Prostate gland (tissue), 2 donors: Measurements from ENCODE around the gene RAB15.

Experiments
- CTCF ChIP-seq, 4 experiments: fragments of 200-600 bp in 2 of 4; fragments of 450-650 bp in 2 of 4; sonication (generic) in 2 of 4; IDR thresholded peaks; 1 replicate in 3 of 4; 2 replicates in 1 of 4; pipeline ENCODE4 v1.5.1; 2016 to 2019; ENCODE audit warnings: antibody characterized with exemption in 4 of 4, mild to moderate bottlenecking in 2 of 4, moderate library complexity in 2 of 4
- POLR2A ChIP-seq: fragments of 450-650 bp; IDR thresholded peaks from one replicate; pipeline ENCODE4 v1.6.1; 2016; ENCODE audit warnings: antibody characterized with exemption, mild to moderate bottlenecking

- no peak for TF ChIP-seq CTCF (IDR thresholded peaks at IDR 0.05)
- TF ChIP-seq POLR2A = no peak
Measured at GRCh38 chr14:64965356-64966000, 6.7 kb downstream of the RAB15 start.
